GM12801 (cell line): ENCODE measurements around the gene TRAK1.

Experiments
- TF ChIP-seq, protein P1 (sequence below): IDR thresholded peaks from one replicate; pipeline ENCODE4 v1.5.1; 2011; ENCODE audit warnings: control low read depth; ENCODE audit not compliant: insufficient read length; ENCODE audit errors: extremely low read depth

TRAK1 gene

DNA sequence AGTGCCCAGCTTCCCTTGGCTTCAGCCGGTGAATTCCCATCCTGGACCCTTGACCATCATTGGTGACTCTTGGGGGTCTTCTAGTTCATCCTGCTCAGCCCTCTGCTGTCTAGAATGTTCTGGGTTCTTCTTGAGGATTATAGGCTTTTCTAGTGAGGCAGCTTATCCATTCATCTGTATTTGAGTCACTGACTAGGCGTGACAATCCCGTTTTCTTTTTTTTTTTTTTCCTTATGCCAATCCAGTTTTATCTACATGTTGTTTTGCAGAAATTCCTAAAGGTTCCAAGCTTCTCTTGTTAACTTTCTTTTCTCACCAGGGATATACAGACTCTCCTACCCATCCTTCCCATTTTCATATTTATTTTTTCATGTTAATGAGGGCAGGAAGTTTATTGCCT lies 6.6 kb upstream of the TRAK1 start:
- TF ChIP-seq, protein P1, sequence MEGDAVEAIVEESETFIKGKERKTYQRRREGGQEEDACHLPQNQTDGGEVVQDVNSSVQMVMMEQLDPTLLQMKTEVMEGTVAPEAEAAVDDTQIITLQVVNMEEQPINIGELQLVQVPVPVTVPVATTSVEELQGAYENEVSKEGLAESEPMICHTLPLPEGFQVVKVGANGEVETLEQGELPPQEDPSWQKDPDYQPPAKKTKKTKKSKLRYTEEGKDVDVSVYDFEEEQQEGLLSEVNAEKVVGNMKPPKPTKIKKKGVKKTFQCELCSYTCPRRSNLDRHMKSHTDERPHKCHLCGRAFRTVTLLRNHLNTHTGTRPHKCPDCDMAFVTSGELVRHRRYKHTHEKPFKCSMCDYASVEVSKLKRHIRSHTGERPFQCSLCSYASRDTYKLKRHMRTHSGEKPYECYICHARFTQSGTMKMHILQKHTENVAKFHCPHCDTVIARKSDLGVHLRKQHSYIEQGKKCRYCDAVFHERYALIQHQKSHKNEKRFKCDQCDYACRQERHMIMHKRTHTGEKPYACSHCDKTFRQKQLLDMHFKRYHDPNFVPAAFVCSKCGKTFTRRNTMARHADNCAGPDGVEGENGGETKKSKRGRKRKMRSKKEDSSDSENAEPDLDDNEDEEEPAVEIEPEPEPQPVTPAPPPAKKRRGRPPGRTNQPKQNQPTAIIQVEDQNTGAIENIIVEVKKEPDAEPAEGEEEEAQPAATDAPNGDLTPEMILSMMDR, result no peak

DNA sequence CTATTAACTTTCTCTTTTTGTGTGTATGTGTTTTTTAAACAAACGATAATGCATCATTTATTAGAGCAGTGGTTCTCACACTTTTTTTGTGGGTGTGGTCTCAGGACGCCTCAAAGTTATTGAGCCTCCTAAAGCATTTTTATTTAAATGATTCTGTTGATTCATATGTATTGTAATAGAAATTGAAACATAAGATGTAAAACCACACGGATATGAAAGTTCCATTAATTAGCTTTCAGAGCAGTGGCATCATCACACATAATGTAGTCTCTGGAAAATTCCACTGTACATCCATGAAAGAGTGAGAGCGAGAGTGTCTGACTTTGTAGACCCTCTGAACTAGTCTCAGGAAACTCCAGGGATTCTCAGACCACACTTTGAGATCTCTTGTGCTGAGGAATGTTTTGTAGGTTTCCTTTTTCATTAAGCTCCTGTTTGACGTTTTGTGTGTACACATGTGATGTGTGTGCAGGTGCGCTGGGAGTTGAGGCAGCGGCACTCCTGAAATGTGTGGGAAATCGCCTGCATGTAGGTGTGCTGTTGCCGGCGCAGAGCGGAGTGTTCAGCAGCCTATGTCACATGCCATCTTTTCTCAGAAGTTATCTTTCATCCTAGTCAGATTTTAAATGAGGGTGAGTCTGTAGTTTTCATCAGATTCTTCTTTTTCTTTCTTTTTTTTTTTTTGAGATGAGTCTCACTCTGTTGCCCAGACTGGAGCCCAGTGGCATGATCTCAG lies 5.3 kb upstream of the TRAK1 start:
- TF ChIP-seq, protein P1, result no peak

DNA sequence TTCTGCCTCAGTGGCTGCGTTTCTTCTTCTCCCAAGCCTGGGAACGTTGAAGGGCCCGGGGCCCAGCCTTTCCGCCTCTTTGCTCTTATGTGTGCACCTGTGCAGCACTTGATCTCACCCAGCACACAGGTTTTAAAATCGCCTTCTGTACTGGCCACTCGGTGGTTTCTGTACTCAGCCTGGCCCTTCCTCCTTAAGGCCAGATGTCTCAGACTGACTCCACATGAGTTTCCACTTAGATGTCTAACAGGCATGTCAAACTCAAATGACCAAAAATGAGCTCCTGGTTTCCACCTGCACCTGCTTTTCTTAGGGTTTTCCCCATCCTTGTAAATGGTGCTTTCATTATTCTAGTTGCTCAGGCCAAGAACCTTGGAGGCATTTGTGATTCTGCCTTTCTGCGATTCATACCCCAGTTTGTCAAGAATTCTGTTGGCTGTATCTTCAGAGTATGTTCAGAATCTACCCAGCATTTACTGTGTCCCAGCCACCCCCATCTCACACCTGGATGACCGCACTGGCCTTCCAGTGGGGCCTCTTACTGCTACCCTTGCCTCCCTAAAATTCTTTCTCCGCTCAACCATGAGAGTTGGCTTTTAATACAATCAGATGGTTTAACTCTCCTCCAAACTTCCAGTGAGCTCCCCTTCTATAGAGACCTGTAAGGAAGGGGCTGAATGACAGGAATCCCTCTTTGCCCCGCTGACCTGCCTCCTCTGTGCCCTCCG lies 2.2 kb upstream of the TRAK1 start:
- TF ChIP-seq, protein P1, result no peak

DNA sequence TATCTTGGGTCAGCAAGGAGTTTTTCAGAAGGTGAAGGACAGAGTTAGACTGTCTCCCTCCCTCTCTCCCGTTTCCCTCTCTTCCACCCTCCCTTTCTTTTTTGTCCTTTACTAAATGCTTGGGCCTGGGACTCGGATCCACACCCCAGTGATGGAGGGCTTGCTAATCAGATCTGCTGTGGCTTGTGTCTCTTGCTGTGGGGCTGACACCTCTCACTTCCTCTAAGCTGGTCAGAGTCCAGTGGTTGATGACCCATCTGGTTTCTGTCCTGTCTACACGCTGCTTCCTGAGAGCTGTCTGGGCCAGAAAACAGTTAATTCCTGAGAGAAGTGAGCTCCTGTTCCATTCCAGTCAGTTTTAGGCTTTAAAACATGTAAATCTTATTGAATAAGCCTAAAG lies 849 bp downstream of the TRAK1 start:
- TF ChIP-seq, protein P1, result no peak

DNA sequence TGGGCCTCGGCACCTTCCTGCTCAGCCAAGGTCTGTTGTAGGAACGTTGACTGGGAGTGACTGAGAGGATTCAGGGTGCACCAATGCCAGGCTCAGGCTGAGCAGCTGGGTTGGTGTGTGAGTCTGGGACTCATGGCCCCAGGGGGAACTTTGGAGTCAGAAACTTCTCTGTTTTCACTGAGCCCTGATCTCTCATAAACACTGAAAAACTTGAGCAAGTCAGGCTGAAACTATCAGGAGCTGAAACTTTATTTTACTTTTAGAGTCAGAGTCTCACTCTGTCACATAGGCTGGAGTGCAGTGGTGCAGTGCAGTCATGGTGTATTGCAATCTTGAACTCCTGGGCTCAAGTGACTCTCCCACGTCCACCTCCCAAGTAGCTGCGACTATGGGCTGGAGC lies 3.0 kb downstream of the TRAK1 start:
- TF ChIP-seq, protein P1, result no peak

DNA sequence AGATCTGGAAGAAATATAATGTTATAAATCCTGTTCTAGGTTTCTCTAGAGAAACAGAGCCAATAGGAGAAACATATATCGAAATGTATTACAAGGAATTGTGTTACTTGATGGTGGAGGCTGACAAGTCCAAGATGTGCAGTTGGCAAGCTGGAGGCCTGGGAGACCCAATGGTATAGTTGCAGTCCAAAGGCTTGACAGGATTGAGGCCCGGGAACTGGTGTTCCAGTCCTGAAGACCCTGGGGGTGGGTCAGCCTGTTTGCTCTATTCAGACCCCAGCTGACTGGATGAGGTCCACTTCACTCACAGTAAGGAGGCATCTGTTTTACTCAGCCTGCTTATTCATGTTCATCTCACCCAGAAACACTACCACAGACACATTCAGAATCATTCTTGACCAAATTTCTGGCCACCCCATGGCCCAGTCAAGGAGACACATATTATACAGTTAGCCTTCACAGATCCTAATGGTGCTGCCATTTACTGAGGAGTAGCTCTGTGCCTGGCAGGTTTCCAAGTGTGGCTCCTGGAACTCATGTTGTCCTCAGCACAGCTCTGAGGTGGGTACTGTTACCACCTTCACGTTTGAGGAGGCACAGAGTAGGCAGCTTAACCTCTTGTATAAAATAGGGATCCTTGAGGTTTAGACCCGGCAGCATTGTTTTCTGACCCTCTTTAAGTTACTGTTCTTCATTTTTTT lies 3.7 kb downstream of the TRAK1 start:
- TF ChIP-seq, protein P1, result no peak

DNA sequence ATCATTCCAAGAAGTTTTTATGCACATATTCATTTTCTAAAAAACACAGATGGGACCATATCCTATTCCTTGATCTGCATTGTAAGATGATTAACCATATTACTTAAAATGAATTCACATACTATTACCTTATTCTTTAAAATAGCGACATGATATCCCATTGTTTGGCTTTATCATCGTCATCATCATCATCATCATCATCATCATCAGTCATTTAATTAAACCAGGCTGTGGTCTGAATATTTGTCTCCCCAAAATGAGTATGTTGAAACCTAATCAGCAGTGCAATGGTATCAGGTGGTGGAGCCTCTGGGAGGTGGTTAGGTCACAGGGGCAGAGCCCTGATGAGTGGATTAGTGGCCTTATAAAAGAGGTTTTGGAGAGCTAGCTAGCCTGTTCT lies 4.4 kb downstream of the TRAK1 start:
- TF ChIP-seq, protein P1, result no peak
